ENCODE data around the gene TMEM218.

Gene TMEM218

DNA sequence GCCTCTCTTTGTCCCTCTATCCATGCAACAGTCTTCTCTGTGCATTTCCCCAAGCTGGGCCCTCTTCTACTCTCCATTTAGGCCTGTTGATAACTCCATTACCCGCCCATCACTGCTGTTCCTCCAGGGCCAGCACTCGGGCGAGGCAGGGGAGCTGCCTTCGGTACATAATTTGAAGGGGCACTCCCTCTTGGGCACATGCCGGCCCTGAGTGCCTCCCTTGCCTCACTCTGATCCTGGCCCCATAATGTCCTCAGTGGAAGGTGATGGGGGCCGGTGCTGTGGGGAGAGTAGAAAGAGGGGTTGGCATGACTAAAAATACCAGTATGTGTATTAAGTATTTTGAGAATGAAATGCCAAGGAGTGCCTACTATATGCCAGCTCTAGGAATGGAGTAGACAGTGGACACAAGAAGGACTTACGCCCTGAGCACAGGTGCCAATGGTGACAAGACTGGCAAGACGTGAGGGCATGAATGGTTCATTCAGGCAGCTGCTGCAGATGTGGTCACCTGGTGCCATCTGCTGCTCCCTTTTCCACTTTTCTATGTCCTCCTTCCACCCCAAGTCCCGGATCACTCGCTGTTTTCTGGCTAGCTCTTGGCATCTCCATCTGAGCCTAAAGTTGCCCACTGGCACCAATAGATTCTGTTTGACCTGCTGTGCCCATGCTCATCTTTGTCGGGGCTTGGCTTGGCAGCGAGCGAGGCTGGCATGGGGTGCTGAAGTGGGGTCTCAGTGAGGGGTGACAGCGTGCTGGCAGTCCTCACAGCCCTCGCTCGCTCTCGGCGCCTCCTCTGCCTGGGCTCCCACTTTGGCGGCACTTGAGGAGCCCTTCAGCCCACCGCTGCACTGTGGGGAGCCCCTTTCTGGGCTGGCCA lies 22.6 kb downstream of the TMEM218 start:
- no peak for DNase-seq

DNA sequence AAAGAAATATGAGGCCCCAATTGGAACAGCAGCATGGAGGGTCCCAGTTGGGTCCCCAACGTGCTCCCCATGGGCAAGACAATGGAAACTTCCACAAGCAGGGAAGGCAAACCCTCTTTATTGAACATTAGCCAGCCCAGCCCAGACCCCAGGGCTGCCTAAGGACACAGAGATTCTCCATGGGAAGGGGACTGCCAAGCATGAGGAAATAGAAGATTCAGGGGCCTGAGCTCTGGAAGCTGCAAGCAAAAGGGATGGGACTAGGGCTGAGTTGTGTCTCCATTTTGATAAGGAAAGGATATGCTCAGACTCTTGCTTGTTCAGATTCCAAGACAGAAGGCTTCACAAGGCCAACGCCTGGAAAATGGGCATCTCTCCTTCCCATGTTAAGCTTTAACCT lies 23.3 kb downstream of the TMEM218 start:
- DNase-seq, result no peak

GRCh38 chr11:125086633-125087296 lies 24.7 kb downstream of the TMEM218 start:
- DNase-seq, result no peak

DNA sequence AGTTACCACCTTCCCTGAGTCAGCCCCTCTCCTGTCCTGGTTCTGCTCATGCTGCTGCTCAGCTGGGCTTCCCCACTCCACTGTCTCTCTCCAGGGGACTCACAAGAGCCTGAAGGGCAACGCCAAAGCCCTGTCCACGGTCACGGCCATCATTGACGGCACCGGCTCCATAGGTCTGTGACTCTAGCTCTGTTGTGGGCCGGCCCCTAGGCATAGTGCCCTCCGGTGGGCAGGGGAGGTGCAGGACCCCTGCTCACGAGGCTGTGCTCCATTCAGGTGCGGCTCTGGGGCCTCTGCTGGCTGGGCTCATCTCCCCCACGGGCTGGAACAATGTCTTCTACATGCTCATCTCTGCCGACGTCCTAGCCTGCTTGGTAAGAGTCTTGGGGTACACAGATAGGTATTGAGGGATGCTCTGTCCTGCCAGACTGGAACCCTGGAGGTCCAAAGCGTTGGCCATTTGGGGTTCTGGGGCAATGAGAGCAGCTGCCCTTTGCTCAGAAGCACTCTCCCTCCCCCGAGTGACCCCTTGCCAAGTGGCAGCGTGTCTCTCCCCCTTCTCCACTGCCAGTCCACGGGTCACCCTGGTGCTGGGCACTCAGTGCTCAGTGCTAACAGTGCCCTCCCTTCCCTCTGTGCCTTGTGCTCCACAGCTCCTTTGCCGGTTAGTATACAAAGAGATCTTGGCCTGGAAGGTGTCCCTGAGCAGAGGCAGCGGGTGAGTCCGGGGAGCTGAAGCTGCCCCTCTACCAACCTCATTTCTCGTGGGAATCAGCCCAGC lies 25.9 kb downstream of the TMEM218 start:
- DNase-seq, result no peak

DNA sequence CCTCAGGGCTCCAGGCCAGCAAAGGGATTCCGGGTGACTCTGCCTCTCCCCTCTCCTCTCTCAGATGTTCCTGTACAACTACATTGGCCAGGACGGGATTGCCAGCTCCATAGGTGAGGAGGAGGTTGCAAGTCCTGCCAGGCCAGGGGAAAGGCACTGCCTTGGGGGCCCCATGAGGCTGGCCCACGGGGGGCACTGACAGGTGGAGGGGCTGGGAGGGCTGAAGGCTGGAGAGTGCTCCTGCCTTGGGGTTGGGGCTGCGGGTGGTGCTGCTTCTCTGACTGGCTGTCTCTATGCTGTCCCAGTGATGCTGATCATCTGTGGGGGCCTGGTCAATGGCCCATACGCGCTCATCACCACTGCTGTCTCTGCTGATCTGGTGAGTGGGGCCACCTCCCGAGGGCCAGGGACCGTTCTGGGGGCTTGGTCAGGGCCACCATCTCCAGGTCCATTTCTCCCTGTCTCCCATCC lies 26.6 kb downstream of the TMEM218 start:
- DNase-seq, result no peak

GRCh38 chr11:125084057-125084416 lies 27.4 kb downstream of the TMEM218 start:
- no peak for DNase-seq

GRCh38 chr11:125083312-125084056 lies 27.9 kb downstream of the TMEM218 start:
- DNase-seq, result no peak

DNA sequence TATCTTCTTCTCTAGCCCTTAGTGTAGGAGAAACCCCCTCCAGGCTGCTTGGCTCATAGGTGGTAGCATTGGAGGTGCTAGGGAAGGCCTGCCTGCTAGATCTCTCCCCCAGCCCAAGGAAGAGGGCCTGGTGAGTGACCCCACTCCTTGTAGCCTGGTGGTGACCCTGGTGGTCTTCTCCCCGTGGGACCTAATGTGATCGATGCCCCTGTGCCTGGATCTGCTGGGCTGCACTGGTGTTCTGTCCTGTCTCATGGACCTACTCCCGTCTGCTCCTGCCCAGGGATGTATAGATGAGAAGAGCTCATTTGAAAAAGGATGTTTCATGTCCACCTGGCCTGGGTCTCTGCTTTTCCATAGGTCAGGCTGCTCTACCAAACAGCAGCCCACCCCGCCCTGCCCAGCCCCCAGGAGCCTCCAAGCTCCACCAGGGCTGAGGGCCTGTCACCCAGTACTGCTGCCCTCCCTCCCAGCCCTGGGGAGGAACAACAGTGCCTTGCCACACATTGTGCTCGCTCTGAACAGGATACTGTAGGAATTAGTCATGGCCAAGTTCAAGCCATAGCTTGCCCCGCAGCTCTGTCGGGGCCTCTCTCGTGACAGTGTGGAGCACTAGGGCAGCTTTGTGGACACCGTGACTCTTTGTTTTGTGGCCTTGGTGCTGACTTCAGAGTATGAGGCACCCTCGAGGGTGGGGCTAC lies 28.7 kb downstream of the TMEM218 start:
- DNase-seq, result peak; percentile 54

DNA sequence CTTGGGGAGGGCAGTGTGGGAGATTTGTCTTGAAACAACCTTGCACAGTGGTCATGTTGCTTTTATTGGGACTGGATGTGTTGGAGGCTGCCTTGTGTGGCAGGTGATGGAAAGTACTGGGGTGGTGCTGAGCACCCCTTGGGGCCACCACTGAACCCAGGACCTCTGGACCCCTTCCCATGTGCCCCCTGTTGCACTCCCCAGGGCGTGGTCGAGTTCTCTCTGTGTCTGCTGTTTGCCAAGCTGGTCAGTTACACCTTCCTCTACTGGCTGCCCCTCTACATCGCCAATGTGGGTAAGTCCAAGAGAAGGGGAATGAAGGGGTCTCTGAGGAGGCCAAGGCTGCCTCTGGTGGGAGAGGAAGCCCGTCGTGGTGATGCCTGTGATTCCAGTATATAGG lies 29.4 kb downstream of the TMEM218 start:
- DNase-seq, result no peak

DNA sequence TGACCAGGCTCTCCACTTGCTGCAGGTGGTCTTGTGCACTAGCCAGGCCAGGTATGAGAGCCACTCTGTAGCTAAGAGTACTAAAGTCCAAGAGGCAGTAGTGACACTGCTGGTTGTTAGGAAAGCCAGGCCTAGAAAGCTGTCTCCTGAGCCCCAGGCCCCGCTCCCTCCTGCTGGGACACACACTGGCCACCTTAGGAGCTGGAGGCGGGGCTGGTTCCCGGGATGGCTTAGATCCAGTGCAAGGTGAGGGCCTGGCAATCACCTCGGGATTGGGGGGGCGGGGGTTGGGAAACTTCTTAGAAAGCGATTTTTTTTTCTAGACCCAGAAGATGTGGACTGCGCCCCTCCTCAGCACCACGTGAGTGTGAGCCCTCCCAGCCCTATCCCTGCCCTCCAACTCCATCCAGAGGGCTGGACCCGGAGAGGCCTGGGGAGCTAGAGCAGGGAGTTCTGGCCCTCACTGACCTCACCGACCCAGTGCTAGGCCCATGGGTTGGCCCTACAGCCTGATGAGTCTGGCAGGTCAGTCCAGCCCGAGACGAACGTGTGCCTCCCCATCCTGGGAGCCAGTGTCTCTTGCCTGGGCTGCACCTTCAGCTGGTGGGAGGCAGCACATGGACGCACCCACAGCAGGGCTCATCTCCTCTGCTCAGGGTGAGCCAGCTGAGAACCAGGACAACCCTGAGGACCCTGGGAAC lies 30.2 kb downstream of the TMEM218 start:
- DNase-seq, result no peak

GRCh38 chr11:125080531-125080911 lies 30.9 kb downstream of the TMEM218 start:
- no peak for DNase-seq

DNA sequence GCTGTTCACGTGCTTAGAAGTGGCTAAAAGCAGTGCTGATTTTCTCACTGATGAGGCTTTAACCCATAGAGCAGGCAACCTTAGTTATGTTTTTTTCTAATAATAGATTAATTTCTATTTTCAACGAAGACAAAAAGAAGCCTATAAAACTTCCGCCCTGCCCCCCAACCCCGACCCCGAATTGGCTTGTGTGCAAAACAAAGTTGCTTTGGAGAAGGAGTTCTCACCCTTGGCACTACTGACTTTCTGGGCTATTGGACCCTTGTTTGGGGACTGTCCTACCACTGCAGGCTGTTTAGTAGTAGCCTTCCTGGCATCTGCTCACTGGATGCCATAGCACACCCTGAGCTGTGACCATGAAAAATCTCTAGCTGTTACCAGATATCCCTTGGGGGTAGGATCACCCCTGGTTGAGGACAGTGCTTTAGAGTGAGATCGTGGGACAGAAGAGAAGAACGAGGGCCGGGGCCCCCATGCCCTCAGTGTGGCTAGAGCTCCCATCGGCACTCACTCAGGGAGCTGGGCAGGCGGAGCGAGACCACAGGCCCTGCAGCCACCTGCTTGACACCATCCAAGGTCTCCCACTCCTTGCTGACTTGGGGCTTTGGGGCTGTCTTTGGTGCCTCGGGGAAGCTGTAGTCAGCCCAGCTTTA lies 31.4 kb downstream of the TMEM218 start:
- no peak for DNase-seq

DNA sequence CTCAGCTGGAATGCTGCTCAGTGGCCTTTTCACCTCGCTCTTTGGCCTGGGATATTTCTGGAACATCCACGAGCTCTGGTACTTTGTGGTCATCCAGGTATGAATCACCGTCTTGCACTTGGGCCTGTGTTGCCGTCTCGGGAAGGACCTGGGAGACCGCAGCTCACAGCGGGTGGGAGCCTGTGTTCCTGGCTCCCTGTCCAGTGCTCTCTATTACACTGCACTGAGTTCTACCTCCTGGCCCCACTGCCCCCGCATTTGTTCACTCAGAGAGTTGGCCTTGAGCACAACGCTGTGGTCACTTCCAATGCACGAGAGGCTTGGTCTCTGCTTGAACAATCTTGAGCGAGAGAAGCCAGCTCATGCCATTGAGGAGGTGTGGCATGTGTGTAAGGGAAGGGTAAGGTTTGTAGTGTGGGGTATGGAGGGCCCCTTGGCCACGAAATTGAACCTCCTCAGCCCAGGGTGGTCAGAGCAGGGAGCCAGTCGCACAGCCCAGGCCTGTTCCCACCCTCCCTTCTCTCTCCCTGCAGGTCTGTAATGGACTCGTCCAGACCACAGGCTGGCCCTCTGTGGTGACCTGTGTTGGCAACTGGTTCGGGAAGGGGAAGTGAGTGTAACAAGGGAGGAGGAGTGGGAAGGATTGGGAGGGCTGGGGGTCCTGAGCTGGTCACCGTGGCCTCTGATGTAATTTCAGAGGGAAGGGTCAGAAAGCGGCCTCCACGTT lies 32.1 kb downstream of the TMEM218 start:
- no peak for DNase-seq

DNA sequence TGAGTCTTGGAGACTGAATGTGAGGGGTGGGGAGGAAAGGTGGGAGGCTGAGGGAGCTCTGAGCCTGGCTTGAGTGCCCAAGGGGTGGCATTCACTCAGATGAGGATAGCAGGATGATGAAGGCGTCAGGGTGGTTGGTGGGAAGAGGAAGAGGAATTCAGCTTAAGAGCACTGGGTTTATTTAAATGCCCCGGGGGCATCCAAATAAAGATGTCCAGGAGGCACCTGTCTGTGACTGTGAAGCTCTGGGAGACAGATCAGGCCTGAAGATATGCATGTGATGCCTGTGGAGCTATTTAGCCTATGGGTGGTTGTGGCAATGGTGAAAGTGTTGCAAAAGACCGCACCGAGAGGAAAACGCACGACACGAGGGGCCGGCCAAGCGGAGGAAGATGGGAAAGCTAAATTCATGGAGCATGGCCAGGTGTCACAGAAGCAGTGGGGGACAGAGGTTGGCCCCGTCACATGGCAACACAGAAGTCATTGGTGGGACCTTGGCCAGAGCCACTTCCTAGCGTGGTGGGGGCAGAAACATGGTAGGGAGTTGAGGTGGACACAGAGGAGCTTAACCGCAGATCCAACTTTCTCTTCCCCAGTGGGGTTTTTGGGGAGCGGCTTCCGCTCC lies 32.8 kb downstream of the TMEM218 start:
- DNase-seq, result no peak

DNA sequence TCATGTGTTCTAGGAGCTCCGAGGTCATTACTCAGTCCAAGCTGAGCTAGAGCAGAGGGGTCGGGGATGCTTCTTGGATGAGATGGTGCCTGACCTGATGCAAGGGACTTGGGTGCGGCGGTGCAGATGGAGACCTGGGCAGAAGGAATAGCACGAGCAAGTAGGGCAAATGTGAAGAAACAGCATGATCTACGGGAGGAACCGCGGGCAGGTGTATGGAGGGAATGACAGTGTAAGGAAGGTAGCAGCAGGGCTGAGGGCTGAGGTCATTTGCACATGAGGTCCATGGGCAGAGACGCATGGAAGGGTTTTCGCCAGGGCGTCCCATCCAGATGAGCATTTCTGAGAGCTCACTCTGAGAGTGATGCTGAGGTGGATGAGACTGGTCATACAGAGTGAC lies 33.4 kb downstream of the TMEM218 start:
- no peak for DNase-seq

DNA sequence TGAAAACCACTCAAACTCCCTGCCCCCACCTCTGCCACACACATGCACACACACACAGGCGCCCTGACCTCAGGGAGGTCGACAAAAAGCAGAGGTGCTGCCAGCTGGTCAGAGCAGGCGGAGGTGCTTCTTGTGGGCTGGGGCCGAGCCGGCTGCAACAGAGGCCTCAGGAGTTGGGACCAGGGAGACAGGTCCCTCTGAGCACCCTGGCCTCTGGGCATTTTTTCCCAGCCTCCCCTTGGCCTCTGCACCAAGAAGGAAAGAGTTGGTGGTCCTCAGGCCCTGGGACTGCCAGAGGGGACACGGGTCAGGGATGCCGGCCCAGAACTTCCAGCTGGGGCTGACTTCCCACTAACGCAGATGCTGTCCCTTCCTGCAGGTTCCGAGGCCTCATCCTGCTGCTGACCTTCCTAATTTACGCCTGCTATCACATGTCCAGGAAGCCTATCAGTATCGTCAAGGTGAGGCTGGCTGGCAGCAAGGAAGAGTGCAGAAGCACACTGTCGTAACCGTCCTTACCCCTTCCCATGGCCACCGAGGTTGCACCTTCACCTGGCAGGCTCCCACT lies 35.0 kb downstream of the TMEM218 start:
- no peak for DNase-seq

GRCh38 chr11:125075900-125076317 lies 35.5 kb downstream of the TMEM218 start:
- peak; percentile 12 for DNase-seq

DNA sequence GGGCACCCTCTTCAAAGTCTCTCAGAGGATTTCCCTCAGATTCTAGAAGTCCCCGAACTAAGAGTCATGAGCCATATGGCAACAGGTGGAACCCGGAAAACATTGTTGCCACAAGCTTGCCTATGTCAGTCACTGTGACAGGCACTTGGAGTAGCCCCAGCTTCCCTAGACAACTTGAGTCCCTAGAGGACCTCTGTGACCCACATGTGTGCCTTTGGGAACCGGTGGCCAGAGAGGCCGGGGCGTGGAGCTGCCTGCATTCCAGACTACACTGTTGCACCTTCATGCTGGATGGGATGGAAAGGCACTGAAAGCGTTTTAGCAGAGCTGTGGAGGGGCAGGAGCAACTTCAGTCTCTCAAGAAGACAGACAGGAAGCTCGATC lies 36.2 kb downstream of the TMEM218 start:
- no peak for DNase-seq

DNA sequence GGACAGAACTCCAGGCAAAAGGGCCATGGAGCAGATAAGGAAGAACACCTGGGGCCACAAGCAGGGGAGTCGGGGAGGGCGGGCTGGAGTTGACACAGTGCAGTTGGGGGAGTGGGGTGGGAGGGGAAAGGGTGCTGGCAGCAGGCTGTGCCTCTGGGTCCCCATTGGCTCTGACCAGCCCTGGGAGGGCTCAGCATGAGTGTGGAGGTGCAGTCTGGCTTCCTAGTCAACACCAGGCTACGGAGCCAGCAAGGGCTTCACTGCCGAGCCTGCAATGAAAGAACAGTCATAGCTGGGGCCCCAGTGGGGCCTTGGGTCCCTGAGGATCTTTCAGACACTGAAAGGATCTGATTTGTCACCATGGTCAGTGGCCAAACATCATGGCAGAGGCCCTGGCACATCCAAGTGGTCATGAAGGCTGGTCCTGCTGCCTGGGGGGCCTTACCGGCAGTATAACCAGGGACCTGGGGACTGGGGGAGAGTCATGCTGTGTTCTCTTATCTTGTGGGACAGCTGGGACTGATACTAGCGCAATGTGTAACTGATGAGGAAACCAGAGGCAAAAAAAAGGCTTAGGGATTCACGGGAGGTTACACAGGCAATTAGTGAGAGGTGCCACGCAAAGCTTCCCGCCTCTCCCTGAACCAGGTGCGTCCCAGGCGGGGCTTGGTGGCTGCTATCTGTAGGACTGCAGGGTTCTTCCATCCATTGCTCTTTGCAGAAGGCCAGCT lies 36.8 kb downstream of the TMEM218 start:
- DNase-seq, result no peak
